HG03280 (cell line): ENCODE measurements around the gene TM4SF18.
"Not testable (repeated sequence)": the region's sequence is repeated elsewhere in the genome, so short reads cannot be mapped to it uniquely, and the experiment has no call there.

Source experiments
- ATAC-seq: cut with Tn5 transposase; IDR thresholded peaks from one replicate; pipeline ENCODE4 v1.9.1; 2021; ENCODE audit warnings: mild to moderate bottlenecking, moderate library complexity; ENCODE audit not compliant: unreplicated experiment

The TM4SF18 gene, protein sequence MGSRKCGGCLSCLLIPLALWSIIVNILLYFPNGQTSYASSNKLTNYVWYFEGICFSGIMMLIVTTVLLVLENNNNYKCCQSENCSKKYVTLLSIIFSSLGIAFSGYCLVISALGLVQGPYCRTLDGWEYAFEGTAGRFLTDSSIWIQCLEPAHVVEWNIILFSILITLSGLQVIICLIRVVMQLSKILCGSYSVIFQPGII

DNA sequence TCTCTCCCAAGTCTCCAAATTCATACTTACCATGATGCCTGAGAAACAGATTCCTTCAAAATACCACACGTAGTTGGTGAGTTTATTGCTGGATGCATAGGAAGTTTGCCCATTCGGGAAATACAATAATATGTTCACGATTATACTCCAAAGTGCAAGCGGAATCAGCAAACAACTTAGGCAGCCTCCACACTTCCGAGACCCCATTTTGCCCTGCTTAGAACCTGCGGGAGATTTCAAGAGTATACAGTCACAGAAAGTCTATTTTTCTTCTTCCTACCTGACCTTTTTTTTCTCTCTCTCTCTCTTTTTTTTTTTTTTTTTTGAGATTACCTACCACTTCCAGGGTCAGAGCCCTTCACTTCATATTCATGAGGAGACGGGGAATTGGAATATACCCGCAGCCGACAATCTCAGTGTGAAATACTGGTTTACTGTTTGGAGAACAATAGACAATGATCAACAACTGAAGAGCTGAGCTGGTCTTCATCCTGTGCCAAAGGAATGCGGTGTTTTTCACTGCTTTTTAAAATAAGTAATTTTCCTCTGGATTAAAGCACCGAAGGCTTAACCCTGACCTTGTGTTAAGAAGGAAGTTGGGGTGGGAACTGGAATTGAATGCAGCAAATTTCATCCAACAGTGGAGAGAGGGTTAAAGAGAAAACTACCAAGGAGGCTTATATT lies at the start of gene TM4SF18:
TSS of gene TM4SF18 (minus strand) at position 461 of the 684 bp plus-strand sequence. CDS start at position 207, 254 bp downstream.
- ATAC-seq: no peak

DNA sequence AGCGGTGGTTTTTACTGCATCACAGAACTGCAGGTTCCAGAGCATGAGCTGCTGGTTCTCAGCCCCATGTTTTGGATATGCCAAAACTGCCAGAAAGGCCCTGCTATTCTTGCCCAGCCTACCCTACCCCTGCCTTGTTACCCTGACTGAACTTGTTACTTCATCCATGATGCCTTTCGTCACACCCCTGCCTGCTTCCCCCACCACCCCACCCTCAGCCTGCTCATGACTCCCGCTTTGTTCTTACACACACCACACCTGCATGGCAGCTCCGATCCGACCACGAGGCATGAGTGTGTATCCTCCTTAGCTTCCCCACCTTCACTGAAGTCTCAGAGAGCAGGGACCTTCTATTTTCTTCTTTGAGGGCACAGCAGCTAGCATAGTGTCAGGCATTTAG lies 49.1 kb upstream of the TM4SF18 start:
- no peak for ATAC-seq

DNA sequence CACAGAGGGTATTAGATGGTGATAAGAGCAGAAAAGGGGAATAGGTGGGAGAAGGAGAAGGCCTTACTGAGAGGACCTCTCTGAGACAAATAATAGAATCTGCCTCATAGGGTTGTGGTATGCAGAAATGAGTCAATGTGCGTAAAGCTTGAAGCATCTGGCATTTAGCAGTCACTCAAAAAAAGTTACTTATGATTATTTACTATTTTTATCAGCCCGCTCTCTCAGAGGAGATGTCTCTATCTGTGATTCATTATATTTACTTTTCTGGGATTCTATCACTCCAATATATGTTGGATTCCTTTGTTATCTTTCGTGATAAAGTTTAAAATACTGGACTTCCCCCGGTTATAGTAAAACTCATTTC lies 48.6 kb upstream of the TM4SF18 start:
- no peak for ATAC-seq

DNA sequence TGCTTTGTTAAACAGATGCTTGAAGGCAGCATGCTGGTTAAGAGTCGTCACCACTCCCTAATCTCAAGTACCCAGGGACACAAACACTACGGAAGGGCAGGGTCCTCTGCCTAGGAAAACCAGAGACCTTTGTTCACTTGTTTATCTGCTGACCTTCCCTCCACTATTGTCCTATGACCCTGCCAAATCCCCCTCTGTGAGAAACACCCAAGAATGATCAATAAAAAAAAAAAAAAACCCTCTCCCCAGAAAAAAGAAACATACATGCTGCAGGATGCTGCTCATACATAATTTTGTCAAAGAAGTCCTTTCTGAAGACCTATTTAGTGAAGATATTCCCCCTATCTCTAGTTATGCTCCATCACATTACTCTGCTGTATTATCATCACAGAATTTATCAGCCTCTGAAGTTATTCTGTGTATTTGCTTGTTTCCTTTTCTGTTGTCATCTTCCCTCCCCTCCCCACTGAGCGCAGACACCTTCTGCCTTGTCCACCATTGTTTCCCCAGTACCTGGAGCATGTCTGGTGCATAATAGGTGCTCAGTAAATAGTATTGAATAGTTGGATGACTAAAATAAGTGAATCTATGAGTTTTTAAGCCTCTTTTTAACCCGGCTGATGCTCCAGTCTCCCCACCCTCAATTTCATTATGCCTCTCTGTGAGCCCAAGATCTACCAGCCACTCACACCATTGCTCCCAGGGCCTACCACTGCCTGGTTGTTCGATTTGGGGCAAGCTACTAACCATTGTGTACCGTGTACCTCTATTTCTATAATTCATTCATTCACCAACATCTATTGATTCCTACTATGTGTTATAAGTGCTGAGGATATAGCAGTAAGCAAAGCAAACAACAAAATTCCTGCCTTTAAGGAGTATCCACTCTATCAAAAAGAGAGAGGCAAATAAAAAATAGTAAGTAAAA lies 48.0 kb upstream of the TM4SF18 start:
- ATAC-seq: no peak

DNA sequence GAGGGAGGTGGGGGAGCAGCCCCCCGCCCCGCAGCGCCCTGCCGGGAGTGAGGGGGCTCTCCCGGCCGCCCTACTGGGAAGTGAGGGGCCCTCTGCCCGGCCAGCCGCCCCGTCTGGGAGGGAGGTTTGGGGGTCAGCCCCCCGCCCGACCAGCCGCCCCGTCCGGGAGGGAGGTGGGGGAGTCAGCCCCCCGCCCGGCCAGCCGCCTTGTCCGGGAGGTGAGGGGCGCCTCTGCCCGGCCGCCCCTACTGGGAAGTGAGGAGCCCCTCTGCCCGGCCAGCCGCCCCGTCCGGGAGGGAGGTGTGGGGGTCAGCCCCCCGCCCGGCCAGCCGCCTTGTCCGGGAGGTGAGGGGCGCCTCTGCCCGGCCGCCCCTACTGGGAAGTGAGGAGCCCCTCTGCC lies 46.8 kb upstream of the TM4SF18 start:
- not testable (repeated sequence) for ATAC-seq

DNA sequence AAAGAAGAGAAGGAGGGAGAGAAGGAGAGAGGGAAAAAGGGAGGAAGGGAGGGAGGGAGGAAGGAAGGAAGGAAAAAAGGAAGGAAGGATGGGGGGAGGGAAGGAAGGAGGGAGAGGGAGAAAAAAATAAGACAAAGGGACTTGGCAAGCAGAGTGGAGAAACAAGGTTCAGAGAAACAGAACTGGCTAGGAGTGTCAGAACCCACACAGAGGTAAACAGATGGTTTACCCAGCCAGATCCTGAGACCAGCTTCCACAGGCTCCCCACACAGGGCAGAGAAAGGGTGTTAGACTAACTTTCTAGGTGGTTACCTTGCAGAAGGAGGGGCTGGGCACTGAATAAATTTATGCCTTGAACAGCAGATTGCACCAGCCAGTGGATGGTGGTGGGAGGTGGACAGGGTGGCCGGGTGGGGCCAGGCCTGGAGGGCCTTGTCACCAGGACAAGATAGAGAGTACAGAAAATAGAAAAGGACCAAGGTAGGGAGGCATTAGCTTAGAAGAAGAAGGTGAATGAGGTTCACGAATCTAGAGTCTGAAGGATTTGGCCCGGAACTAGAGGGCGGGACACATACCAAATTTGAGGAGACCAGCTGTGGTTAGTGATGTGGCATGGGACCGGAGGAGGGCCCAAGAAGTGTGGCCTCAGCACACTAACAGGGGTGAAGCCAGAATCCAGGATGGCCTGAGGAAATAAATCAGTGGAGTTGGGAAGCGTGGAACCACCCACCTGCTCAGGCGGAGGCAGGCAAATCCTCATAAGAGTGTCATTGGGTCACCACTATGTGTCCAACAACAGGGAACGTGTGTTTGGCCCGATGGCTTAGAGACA lies 45.3 kb upstream of the TM4SF18 start:
- ATAC-seq: no peak

DNA sequence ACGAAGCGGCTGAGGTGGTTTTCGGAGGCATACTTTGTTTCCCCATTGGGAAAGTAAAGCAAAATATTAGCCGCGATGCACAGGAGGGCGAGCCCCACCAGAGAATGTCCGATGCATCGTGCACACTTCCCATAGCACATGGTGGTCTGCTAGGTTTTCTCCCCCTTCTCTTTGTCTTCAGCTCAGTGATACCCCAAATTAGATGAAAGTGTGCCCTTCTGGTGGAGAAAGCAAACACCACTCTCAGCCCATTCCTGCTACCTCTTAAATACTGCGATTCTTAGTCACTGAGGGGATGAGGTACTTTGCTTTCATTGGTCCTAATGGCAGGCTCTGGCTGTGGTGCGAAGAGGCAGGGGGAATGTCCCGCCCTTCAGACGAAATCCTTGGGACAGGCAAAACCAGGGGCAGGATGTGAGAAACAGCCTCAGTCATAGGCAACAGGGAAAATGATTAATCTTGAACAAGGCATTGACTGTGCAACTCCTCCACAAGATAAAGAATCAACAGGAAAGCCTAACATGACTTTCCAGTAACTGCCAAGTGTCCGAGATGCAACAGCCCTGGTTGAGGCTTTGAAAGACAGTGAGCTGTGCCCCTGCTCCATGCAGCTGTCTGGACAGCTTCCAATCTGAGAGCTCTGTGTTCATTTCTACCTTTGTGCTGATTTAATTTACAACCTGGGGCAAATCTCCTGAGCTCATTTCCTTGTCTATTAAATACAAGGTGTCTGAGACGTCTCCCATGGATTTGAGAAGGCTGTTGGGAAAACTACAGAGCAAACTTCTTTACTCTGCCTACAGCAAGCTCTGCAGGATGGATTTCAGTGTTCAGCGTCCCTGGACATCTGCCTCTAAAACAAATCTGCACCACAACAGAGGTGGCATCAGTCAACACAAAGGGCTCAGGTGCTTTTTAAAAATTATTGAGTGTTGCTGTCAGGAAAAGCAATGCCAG lies 44.2 kb upstream of the TM4SF18 start, which contains the start of gene TM4SF1:
TSS of gene TM4SF1 (minus strand) at position 242 of the 957 bp plus-strand sequence. CDS start at position 140, 102 bp downstream.
- no peak for ATAC-seq

DNA sequence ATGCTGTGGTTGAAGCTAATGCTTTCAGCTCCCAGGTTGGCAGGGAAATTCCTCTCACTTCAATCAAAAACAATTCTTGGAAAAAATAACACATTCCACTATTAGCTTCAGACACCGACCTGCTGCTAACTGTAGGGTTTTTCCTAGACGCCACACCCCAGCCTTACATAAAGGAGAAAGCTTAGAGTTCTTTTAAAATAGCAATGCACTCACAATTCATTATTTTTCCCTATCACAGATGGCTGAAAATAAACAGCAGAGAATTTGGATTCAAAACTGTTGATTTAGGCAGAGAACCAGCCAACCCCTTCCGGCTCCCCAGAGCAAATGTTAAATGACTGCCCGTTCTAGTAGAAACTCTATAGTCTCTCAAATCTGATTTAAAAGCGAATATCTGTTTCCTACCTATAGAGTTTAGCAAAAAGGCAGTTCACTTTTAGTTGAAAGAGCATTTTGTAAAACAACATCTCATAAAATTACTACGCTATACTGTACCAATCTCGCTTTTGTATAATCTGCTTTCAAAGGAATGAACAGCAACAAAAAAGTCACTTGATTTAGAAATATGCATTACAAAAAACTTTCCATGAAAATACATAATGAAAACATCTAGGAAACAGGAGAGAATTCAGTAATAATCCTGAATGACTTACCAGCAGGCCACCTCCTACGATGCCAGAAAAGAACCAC lies 43.4 kb upstream of the TM4SF18 start:
- no peak for ATAC-seq

DNA sequence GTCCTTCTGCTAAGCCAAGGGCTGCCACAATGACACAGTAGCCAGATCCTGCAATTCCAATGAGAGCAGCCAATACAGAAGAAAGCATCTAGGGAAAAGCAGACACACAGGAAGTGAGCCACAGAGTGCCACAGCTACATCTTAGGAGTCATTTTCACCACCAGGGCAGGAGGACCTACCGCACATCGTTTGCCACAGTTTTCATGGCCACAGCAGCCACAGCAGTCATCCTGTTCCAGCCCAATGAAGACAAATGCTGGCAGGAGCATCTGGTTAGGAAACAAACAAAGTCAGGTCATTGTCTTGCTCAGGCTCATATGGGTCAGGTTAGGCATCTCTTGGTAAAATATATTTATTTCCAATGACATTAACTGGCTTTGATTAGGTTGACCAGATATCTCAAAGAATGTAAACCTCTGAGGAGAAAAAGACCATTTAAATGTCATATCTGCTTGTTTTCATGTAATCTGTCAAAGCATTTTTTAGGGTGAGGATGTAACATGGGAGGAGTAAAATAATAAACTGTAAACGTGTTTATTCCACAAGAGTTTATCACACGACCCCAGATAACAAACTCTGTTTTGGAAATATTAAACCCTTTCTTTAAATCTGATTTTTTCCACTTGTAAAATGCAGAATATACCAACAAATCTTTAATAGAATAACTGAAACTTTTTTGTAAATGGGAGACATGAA lies 42.2 kb upstream of the TM4SF18 start:
- ATAC-seq: no peak

DNA sequence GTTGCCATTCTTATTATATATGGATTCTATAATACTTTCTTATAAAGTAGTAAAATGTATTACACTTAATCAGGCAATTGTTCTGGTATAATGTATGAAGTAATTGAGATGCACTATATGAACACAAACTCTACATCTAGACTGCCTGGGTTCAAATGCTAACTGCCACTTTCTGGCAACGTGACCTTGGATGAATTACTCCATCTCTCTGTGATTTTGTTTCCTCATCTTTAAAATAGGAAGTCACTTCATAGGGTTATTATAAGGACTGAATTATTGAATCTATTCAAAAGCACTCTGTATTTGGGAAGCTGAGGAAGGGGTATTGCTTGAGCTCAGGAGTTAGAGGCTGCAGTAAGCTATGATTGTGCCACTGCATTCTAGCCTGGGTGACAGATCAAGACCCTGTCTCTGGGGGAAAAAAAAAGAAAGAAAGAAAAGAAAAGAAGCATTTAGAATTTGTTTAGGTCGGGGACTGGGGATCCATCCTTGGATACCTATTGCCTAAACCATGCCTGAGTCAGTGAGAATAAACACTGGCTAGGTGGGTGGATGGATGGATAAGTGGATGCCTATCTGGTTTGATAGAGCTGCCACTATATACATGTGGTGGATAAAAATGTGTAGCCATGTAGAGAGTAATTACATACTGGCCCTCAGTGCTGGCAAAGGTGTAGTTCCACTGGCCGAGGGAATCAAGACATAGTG lies 41.5 kb upstream of the TM4SF18 start:
- no peak for ATAC-seq

DNA sequence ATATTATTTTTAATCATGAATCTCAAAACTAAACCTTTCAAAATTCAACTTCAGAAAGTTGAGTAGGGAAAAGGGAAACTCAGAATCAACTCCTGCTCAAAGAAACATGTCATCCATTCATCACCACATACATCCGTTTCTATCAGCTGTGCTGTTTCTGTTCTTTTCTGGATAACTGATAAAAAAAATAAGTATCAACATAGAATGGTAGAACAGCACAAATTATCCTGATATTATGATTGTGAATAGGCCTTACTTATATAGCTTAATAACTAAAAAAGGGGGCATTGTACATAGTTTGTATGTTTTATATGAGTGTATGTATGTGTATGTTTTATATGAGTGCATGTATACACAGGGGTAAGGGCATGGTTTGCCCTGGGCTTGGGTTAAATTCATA lies 41.0 kb upstream of the TM4SF18 start:
- no peak for ATAC-seq

DNA sequence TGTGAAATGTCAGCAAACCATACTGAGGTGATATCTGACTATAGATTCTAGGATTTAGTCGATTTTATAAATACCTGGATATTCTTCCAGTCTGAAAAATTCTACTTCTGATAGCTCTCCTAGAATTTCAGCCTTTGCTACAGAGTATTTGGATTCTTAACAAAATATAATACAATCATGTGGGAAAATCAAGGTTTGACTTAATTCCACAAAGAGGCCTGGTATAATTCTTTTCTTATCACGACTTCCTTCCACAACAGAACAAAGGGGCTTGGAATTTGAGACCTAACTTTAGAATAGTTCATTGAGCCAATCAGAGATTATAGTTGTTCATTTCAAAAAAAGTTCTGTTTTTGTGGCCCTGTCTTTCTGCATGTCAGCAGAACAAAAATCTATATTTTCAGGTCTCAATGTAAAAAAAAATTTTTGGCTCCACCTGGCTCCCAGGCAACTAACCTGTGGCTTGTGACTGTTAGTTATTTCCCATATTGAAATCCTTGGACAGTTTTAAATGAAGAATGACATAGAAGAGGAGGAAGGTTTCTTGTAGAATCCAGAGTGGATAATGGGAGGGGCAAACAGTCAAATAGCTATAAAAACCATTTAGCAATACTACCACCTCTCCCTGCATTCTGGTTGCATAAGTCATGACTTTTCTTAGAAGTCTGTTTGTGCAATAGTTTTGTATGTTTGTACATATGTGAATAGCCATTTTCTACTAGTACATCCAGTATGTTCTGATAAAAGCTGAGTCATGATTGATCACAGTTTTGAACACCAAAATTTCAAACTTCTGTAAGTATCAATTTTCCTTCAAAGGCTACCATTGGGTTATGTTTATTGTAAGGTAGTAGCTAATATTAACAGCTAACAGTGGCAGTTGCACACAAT lies 40.0 kb upstream of the TM4SF18 start:
- ATAC-seq: no peak

DNA sequence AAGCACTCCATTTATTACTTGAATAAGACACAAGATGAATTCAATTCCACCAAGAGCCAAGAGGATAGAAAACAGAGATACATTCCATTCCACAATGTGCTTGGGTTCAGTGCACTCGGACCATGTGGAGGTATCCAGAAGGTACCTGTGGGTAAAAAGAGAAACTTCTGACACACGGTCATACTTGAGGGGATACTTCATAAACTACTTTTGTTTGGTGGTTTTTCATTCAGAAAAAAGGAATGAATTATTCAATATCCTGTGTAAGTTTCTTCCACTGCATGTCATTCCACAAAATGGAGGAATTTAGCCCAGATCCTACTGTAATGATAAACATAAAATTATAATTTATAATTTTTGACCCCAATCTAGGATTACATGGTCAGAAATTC lies 38.3 kb upstream of the TM4SF18 start:
- ATAC-seq: no peak

DNA sequence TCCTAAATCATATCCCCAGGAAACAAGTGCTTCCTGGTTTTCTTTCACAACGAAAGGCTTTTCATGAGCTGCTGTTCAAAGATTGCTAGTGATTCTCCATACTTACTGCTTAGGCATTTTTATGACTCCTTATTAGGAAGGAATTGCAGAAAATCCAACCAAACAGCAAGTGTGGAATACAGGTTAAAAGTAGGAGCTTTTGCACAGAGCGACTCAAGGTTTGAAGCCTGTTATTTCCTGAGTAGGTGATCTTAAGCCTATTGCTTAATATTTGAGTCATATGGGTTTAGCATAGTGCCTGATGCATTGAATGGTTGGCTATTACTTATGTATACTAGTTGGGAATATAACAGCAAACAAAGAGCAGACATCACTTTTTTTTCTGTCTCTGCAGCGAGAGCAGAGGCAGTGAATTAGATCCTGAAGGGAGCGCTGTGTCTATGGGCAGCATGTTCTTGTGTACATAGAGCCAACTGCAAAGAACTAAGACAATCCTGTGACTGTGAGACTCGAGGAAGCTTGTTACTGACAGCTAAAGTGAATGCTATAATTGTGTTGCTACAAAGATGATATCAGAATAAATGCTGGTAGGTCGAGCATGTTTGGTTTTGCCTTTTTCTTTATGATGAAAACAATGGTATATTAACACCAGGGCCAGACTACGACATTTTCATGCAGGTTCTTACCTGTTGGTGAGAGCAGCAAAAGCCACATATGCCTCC lies 37.7 kb upstream of the TM4SF18 start:
- no peak for ATAC-seq

DNA sequence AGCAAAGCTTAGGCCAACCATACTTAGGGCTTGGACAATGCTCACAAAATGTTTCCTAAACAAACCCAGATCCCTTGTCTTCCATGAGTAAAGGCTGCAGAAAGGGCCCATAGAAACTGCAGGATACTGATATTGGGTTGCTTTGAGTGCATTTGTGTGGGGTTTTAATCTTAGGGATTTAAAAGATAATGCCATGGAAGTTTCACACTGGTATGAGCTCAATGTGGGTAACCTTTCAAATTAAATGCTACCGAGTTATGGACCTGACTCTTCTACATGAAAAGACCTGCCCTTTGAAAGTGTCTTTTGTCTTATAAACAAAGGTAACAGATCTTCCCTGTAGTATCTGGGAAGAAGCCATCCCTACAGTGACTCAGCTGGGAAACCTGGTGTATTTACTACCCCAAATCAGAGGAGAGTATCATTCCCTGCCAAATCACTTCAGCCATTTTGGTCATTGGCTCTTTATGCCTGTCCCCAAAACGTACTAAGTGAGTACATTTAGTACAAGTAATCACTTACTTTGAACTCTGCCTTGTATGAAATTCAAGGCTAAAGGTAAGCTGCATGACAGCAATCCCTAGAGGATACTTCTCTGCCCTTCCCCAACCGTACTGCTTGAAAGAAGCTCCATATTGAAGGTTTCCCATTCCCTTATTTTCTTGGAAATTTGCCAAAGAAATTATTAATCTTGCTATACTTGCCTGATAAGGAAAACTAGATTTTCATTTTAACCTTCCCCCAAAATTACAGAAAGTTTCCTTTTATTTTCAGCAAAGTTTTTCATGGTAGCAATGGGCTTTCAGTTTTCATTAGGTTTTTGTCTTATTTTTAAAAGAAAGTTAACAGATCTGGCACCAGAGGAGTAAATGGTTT lies 36.8 kb upstream of the TM4SF18 start:
- ATAC-seq: no peak
